KOPT-K1 (cell line): Measurements from ENCODE around the gene TSEN54.
A peak's percentile ranks its signal among the peaks of the same experiment; 100 is the strongest.
"Not testable (repeated sequence)": the region's sequence is repeated elsewhere in the genome, so short reads cannot be mapped to it uniquely, and the experiment has no call there.

Experiments
- H3K27ac ChIP-seq: fragments of 200-600 bp; sonication (generic); 2 replicates; pipeline ENCODE4 v1.5.1; 2016; ENCODE audit warnings: antibody characterized with exemption, mild to moderate bottlenecking, low read depth, low read length; ENCODE audit not compliant: poor library complexity, severe bottlenecking
- H3K36me3 ChIP-seq: fragments of 200-600 bp; sonication (generic); 2 replicates; pipeline ENCODE4 v1.5.1; 2017; ENCODE audit warnings: antibody characterized with exemption, mild to moderate bottlenecking, low read length, moderate library complexity; ENCODE audit not compliant: insufficient read depth
- H3K9me3 ChIP-seq: fragments of 200-600 bp; sonication (generic); 2 replicates; pipeline ENCODE4 v1.5.1; 2017; ENCODE audit warnings: antibody characterized with exemption, low read length, mild to moderate bottlenecking; ENCODE audit not compliant: insufficient read depth, poor library complexity, severe bottlenecking

The TSEN54 gene

DNA sequence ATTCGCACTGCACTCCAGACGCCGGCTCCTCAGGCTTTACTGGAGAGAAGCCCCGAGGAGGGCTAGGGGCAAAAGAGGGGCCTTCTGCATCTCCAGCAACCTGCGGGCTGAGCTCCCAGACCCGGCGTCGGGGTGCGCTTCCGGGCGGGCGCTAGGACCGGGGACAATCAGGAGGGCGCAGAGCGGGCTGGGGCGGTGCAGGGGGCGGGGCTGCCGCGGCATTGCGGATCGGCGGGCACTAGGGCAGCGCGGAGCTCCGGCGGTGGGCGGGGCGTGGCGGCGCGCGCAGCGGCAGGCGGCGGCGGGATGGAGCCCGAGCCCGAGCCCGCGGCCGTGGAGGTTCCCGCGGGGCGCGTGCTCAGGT is at the start of gene TSEN54:
Gene TSEN54, plus strand, starts transcription at position 274 of the 364 bp plus-strand sequence. Its CDS starts 33 bp downstream, at position 307.
- H3K9me3 ChIP-seq, result no peaks in the 10 kb centered on the region
- H3K36me3 ChIP-seq, result peaks cover 42% of the 10 kb centered on the region
- peak within 1 kb of the TSS; percentile 76 for H3K27ac ChIP-seq

DNA sequence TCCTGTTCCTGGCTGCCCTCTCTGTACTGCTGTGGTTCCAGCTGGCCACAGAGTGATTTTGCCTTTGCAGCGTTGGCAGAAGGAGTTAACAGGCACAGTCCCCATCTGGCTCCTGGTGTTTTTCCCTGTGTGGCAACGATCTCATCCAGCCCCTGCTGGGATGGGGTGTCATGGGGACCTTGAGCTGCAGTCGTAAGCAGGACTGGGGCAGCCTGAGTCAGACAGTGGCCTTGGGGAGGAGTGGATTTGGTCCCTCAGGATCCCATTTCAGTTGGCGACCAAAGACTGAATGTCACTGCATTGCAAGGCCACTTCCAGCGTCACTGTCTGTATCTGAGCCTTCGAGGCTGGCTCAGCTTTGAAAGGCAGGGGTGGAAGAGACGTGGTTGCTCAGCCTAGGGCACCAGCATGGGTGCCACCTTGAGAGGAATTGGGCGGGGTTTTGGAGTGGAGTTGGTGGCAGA is 48.0 kb upstream of the TSEN54 start:
- H3K9me3 ChIP-seq, result no peaks in the 10 kb centered on the region
- H3K36me3 ChIP-seq, result peaks cover 18% of the 10 kb centered on the region
- no peak overlapping the region for H3K27ac ChIP-seq

GRCh38 chr17:75468779-75469373 is 47.5 kb upstream of the TSEN54 start:
- H3K36me3 ChIP-seq, result peaks cover 24% of the 10 kb centered on the region
- no peak overlapping the region for H3K27ac ChIP-seq
- no peaks in the 10 kb centered on the region for H3K9me3 ChIP-seq

DNA sequence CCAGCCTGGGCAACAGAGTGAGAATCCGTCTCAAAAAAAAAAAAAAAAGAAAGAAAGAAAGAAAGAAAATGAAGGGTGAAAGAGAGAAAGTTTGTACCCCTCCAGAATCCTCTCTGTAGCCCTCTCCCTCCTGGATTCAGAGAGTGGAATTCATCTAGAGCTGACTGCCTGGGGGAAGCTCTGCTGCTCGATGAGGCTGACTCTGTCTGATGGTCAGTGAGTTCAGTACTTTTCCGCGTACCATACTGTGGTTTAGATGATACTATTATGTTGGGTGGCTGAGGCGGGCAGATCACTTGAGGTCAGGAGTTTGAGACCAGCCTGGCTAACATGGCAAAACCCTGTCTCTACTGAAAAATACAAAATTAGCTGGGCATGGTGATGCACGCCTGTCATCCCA is 45.1 kb upstream of the TSEN54 start:
- H3K27ac ChIP-seq, result no peak overlapping the region
- H3K9me3 ChIP-seq, result no peaks in the 10 kb centered on the region
- H3K36me3 ChIP-seq, result peaks cover 44% of the 10 kb centered on the region

DNA sequence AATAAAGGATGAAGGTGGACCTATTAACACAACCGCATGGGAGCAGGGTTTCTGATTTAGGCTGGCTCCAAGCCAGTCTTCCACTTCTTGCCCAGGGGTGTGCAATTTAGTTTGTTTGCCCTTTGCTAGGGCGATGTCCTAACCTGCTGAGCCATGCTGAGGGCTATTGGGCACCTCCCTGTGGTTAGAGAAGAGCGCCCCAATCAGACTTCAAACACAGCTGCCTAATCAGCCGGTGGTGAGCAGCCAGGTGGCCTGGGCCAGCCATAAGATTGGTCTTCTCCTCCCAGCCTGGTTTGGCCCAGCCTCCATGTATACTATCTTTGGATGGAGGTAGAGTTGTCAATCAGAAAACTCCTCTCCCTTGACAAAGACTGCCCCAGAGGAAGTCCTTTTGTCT is 44.2 kb upstream of the TSEN54 start:
- Histone ChIP-seq H3K27ac (no peak overlapping the region), H3K36me3 (peaks cover 52% of the 10 kb centered on the region), H3K9me3 (no peaks in the 10 kb centered on the region)

- no peak overlapping the region for H3K27ac ChIP-seq
- H3K36me3 ChIP-seq, result peaks cover 53% of the 10 kb centered on the region
- H3K9me3 ChIP-seq, result no peaks in the 10 kb centered on the region
Observed at GRCh38 chr17:75473246-75473645, 43.1 kb upstream of the TSEN54 start.

- no peaks in the 10 kb centered on the region for H3K9me3 ChIP-seq
- peaks cover 54% of the 10 kb centered on the region for H3K36me3 ChIP-seq
- no peak overlapping the region for H3K27ac ChIP-seq
Observed at GRCh38 chr17:75474736-75475135, 41.6 kb upstream of the TSEN54 start.

- Histone ChIP-seq H3K9me3 (no peaks in the 10 kb centered on the region), H3K27ac (no peak overlapping the region), H3K36me3 (peaks cover 58% of the 10 kb centered on the region)
Observed at GRCh38 chr17:75475144-75475835, 41.0 kb upstream of the TSEN54 start.

DNA sequence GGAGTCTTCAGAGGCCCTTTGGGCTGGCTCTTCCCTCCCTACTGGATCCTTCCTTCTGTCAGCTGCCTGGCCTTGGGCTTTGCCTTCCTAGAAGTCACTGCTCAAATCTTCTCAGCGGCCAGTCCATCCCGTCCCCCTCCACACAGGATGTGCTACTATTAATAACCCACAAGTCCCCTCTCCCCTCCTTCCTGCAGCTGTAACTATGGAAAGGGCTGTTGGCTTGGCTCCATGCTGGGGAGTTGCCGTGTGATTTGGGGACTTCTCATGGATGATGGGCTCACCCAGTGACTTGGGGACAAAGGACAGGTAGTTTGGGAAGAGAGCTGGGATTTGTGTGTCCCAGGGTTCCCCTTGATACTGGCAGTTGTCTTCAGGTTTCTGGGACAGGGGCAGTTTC is 40.5 kb upstream of the TSEN54 start:
- H3K9me3 ChIP-seq, result no peaks in the 10 kb centered on the region
- peaks cover 61% of the 10 kb centered on the region for H3K36me3 ChIP-seq
- no peak overlapping the region for H3K27ac ChIP-seq

DNA sequence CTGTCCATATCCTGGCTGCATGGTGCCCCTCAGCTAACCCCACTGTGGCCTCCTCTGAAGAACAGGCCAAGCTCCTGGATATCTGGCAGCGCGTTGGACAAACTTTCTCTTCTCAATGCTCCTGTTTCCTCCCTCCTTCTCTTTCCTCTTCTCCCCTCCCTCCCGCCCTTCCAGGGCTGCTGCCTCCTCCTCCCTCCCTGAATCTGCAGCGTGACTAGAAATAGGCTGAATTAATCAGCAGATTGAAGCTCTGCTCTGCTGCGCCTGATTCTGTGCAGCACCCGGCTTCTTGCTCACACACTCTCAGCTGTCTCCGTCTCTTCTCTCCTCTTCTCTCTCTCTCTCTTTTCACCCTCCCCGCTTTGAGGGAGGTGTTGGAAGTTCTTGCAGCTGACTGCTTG is 40.1 kb upstream of the TSEN54 start:
- H3K9me3 ChIP-seq, result no peaks in the 10 kb centered on the region
- no peak overlapping the region for H3K27ac ChIP-seq
- H3K36me3 ChIP-seq, result peaks cover 66% of the 10 kb centered on the region

DNA sequence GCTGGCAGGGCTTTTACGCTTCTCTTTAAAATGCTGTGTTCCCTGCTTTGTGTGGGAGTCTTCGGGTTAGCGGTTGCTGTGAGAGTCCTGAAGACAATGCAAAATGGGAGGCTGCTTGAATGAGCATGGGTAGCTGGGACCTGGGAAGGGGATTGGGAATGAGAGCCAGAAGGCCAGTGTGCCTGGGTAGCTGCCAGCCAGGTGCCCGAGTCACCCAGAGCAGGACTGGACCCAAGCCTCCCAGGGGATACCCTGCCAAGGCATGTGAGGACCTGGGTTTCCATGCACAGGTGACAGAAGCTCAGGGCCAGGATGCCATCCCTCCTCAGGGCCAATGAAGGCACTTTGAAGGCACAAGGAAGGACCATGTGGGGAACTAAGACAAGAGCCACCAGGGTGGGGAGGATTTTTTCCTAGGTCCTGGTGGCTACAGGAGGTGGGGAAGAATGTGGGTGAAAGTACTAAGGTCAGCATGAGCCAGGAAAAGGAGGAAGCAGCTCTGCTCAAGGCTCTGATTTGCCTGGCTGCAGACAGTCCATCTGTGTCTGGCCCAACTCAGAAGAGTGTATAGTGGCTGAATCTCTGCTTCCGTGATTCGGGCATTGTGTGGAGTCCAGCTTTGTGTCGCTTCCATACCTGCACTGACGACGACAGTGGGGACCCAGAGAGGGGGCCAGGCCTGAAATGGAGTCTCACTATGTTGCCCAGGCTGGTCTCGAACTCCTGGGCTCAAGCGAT is 39.4 kb upstream of the TSEN54 start:
- Histone ChIP-seq H3K36me3 (peaks cover 63% of the 10 kb centered on the region), H3K9me3 (no peaks in the 10 kb centered on the region), H3K27ac (no peak overlapping the region)

DNA sequence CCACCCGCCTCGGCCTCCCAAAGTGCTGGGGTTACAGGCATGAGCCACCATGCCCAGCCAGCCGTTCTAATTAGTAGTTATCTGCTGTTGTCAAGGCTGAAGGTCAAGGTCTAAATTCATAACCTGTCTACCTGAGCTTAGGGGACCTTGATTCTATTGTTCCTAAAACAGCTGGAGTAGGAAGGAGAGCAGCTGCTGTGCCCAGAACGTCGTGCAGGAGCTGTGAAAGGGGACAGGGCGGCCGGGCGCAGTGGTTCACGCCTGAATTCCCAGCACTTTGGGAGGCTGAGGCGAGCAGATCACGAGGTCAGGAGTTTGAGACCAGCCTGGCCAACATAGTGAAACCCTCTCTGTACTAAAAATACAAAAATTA is 38.9 kb upstream of the TSEN54 start:
- H3K36me3 ChIP-seq, result peaks cover 57% of the 10 kb centered on the region
- not testable (repeated sequence) for H3K9me3 ChIP-seq, H3K27ac ChIP-seq

- Histone ChIP-seq H3K36me3 (peaks cover 47% of the 10 kb centered on the region), H3K27ac (no peak overlapping the region), H3K9me3 (no peaks in the 10 kb centered on the region)
Observed at GRCh38 chr17:75478508-75478907, 37.8 kb upstream of the TSEN54 start.

DNA sequence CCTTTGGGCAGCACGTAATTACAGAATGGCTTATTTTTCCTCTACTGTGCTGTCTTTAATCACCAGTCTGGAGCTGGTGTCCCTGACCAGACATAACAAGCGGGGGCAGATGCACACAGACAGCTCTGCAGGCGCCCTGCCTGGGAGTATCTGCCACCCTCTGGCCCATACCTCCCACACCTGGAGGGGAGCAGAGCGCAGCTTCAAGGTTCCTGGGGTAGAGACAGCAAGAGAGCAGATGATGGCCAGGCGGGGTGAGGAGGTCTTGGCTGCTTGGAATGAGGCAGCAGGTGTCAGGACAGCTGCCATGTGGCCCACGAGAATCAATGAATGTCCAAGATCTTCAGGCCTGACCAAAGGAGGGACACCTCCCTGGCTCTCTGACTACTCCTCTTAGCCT is 36.0 kb upstream of the TSEN54 start:
- peaks cover 31% of the 10 kb centered on the region; the same call in 1 of the 2 replicates for H3K36me3 ChIP-seq
- no peaks in the 10 kb centered on the region for H3K9me3 ChIP-seq
- H3K27ac ChIP-seq, result no peak overlapping the region

DNA sequence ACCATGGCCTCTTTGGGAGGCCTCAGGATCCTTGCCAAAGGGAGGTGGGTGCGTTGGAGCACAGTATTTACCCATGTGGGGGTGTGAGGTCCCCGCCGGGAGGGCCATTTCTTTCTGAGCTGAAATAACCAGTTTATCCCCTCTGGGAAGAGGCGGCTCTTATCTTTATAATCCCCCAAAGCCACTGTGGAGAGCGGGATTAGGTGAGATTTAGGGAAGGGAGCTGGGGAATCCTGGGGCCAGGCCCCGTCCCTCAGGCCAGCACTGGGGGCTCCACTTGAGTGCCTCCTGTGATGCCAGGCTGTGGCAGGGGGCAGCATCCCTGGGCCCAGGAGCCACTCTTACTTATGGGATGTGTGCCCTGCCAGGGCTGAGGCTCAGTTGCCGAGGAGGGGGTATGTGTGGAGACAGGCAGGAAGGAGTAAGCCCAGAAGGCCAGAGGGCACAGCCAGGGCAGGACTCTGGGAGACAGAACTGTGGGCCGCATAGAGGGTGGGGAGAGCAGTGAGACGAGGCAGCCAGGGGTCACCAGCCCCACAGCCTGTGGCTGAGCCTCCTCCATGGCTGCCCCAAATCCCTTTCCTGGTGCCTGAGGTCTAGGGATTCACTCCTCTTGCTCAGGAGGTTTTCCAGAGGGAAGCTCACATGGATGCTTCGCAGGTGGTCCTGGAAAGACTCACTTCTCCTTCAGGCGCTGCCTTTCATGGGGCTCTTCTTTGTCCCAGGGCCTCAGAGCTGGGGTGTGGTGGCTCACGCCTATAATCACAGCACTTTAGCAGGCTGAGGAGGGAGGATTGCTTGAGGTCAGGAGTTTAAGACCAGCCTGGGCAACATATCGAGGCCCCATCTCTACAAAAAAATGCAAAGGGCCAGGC is 34.9 kb upstream of the TSEN54 start:
- H3K27ac ChIP-seq, result no peak overlapping the region
- H3K9me3 ChIP-seq, result no peaks in the 10 kb centered on the region
- H3K36me3 ChIP-seq, result peaks cover 22% of the 10 kb centered on the region; the same call in 1 of the 2 replicates
